Activated naive CD8-positive, alpha-beta T cell treated with anti-CD3 and anti-CD28 coated beads, Interleukin-2, amount 50 U/mL, for 24 hours (primary cell): ENCODE data around the gene RAB11A.
A peak's percentile ranks its signal among the peaks of the same experiment; 100 is the strongest.

ENCODE experiments used
- ATAC-seq: fragments of 150-1000 bp; cut with Tn5 transposase; one replicate; pipeline ENCODE4 v1.10.0; 2021
- DNase-seq: peaks from one replicate; pipeline ENCODE4 v3.0.0; 2021
- H3K27ac Mint-ChIP-seq: one replicate; pipeline ENCODE4 v1.8.0; 2021; ENCODE audit warnings: mild to moderate bottlenecking, mixed read lengths
- H3K27me3 Mint-ChIP-seq: one replicate; pipeline ENCODE4 v1.8.0; 2021; ENCODE audit warnings: mixed read lengths
- H3K36me3 Mint-ChIP-seq: one replicate; pipeline ENCODE4 v1.8.0; 2021; ENCODE audit warnings: low read depth, mixed read lengths
- H3K4me1 Mint-ChIP-seq: one replicate; pipeline ENCODE4 v1.8.0; 2021; ENCODE audit warnings: mixed read lengths
- H3K4me3 Mint-ChIP-seq: one replicate; pipeline ENCODE4 v1.8.0; 2021; ENCODE audit warnings: mild to moderate bottlenecking, moderate library complexity, mixed read lengths
- H3K9me3 Mint-ChIP-seq: one replicate; pipeline ENCODE4 v1.8.0; 2021; ENCODE audit warnings: mixed read lengths

The RAB11A gene

DNA sequence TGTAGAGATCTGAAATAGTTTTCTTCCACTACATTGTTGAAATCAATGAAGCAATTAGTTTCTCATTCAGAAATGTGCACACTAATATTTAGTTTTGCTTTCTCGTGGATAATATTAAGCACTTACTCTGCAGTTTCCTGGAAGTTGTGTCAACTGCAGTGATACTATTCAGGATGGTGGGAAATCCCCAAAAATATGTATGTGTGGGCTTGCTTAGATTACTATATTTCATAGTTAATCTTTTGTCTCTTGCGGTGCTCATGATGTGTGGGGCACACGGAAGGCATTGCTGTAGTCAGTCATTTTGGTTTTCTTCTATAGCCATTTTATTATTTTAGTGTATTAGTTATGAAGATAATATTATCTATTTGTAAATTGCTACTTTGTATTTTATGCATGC lies 19.7 kb downstream of the RAB11A start:
- Mint-ChIP-seq H3K4me3 (peak overlapping the region; percentile 34), H3K4me1 (peaks cover 81% of the 10 kb centered on the region), H3K27ac (peak overlapping the region; percentile 84), H3K27me3 (no peaks in the 10 kb centered on the region), H3K36me3 (peaks cover 57% of the 10 kb centered on the region), H3K9me3 (no peaks in the 10 kb centered on the region)
- DNase-seq (no peak), ATAC-seq (peak; percentile 78)

GRCh38 chr15:65893060-65893459 lies 23.8 kb downstream of the RAB11A start:
- Mint-ChIP-seq H3K9me3 (no peaks in the 10 kb centered on the region), H3K27ac (peak overlapping the region; percentile 37), H3K4me3 (no peak overlapping the region), H3K4me1 (peaks cover 48% of the 10 kb centered on the region), H3K27me3 (no peaks in the 10 kb centered on the region), H3K36me3 (peaks cover 32% of the 10 kb centered on the region)
- DNase-seq: no peak
- peak; percentile 39 for ATAC-seq

GRCh38 chr15:65896236-65896635 lies 26.9 kb downstream of the RAB11A start:
- H3K4me1 Mint-ChIP-seq: peaks cover 24% of the 10 kb centered on the region
- H3K4me3 Mint-ChIP-seq: no peak overlapping the region
- peaks cover 16% of the 10 kb centered on the region for H3K36me3 Mint-ChIP-seq
- H3K9me3 Mint-ChIP-seq: no peaks in the 10 kb centered on the region
- no peak overlapping the region for H3K27ac Mint-ChIP-seq
- ATAC-seq: no peak
- no peaks in the 10 kb centered on the region for H3K27me3 Mint-ChIP-seq
- DNase-seq: no peak

GRCh38 chr15:65900488-65900887 lies 31.2 kb downstream of the RAB11A start:
- H3K4me3 Mint-ChIP-seq: no peak overlapping the region
- ATAC-seq (no peak), DNase-seq (no peak)
- no peaks in the 10 kb centered on the region for H3K27me3 Mint-ChIP-seq
- H3K36me3 Mint-ChIP-seq: peaks cover 19% of the 10 kb centered on the region
- H3K27ac Mint-ChIP-seq: no peak overlapping the region
- no peaks in the 10 kb centered on the region for H3K9me3 Mint-ChIP-seq
- H3K4me1 Mint-ChIP-seq: peaks cover 19% of the 10 kb centered on the region

- ATAC-seq (no peak), DNase-seq (no peak)
- Mint-ChIP-seq H3K27me3 (no peaks in the 10 kb centered on the region), H3K9me3 (no peaks in the 10 kb centered on the region), H3K4me3 (no peak overlapping the region), H3K36me3 (peaks cover 19% of the 10 kb centered on the region), H3K27ac (no peak overlapping the region), H3K4me1 (peaks cover 18% of the 10 kb centered on the region)
These were observed 32.0 kb downstream of the RAB11A start for GRCh38 chr15:65901336-65901735.

- no peaks in the 10 kb centered on the region for H3K27me3 Mint-ChIP-seq
- DNase-seq (no peak), ATAC-seq (no peak)
- H3K4me3 Mint-ChIP-seq: no peak overlapping the region
- peaks cover 18% of the 10 kb centered on the region for H3K4me1 Mint-ChIP-seq
- peaks cover 20% of the 10 kb centered on the region for H3K36me3 Mint-ChIP-seq
- H3K27ac Mint-ChIP-seq: no peak overlapping the region
- H3K9me3 Mint-ChIP-seq: no peaks in the 10 kb centered on the region
These were observed 32.5 kb downstream of the RAB11A start for GRCh38 chr15:65901836-65902235.

GRCh38 chr15:65902373-65902772 lies 33.1 kb downstream of the RAB11A start:
- no peak overlapping the region for H3K4me3 Mint-ChIP-seq
- H3K27ac Mint-ChIP-seq: no peak overlapping the region
- DNase-seq (no peak), ATAC-seq (peak; percentile 72)
- peaks cover 18% of the 10 kb centered on the region for H3K4me1 Mint-ChIP-seq
- H3K36me3 Mint-ChIP-seq: peaks cover 23% of the 10 kb centered on the region
- no peaks in the 10 kb centered on the region for H3K9me3 Mint-ChIP-seq
- H3K27me3 Mint-ChIP-seq: no peaks in the 10 kb centered on the region

- DNase-seq: no peak
- Mint-ChIP-seq H3K4me3 (no peak overlapping the region), H3K27me3 (no peaks in the 10 kb centered on the region), H3K27ac (no peak overlapping the region), H3K9me3 (no peaks in the 10 kb centered on the region), H3K4me1 (peaks cover 18% of the 10 kb centered on the region), H3K36me3 (peaks cover 17% of the 10 kb centered on the region)
- no peak for ATAC-seq
These were observed 34.2 kb downstream of the RAB11A start for GRCh38 chr15:65903296-65904073.

DNA sequence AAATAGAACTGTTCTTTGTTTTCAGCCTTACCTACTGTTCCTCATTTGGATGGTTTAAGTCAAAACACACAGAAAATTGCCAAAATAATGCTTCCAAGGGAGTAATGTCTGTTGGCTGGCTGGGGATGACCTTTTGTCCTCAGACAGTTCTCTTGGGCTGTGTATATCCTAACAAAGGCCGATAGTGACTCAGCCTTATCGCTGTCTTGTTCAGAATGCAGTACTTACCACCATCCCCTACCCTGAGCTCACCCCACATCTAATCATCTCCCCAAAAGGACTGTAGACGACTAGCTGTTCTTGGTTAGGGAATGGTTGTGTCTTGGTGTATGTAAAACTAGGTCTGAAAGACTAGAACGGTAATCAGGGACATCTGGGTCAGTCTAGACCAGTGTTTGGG lies 35.0 kb downstream of the RAB11A start:
- Mint-ChIP-seq H3K4me3 (no peak overlapping the region), H3K4me1 (peaks cover 18% of the 10 kb centered on the region), H3K27ac (no peak overlapping the region), H3K36me3 (peaks cover 11% of the 10 kb centered on the region), H3K27me3 (no peaks in the 10 kb centered on the region), H3K9me3 (no peaks in the 10 kb centered on the region)
- no peak for DNase-seq
- ATAC-seq: no peak

- Mint-ChIP-seq H3K27ac (no peak overlapping the region), H3K27me3 (no peaks in the 10 kb centered on the region), H3K36me3 (peaks cover 10% of the 10 kb centered on the region), H3K4me1 (peaks cover 14% of the 10 kb centered on the region), H3K9me3 (no peaks in the 10 kb centered on the region), H3K4me3 (no peak overlapping the region)
- DNase-seq (no peak), ATAC-seq (no peak)
These were observed 37.1 kb downstream of the RAB11A start for GRCh38 chr15:65906396-65906795.

- no peak overlapping the region for H3K4me3 Mint-ChIP-seq
- no peak overlapping the region for H3K27ac Mint-ChIP-seq
- no peaks in the 10 kb centered on the region for H3K9me3 Mint-ChIP-seq
- H3K36me3 Mint-ChIP-seq: peaks cover 10% of the 10 kb centered on the region
- H3K4me1 Mint-ChIP-seq: peaks cover 6% of the 10 kb centered on the region
- H3K27me3 Mint-ChIP-seq: no peaks in the 10 kb centered on the region
- no peak for ATAC-seq
- no peak for DNase-seq
These were observed 38.4 kb downstream of the RAB11A start for GRCh38 chr15:65907661-65908060.

DNA sequence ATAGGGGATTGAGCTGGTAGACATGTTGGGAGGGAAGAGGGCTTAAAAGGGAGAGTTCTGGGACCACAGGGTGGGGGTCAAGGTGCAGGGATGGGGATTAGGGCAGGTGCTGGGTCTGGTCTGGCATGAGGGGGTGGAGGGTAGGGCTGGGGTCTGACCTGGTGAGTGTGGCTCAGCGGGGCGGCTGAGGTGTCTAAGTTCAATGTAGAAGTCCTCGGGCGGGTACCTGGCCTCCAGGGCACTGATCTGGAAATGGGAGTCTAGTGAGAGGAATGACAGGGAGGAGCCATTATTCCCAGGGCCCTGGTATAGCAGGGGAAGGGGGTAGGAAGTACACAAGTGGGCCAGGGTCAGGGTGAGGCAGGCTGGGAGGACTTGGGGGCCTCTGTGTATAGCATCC lies 39.6 kb downstream of the RAB11A start:
- Mint-ChIP-seq H3K4me1 (peaks cover 2% of the 10 kb centered on the region), H3K9me3 (no peaks in the 10 kb centered on the region), H3K4me3 (no peak overlapping the region), H3K27ac (no peak overlapping the region), H3K36me3 (peaks cover 7% of the 10 kb centered on the region), H3K27me3 (no peaks in the 10 kb centered on the region)
- DNase-seq: no peak
- ATAC-seq: no peak

- ATAC-seq (no peak), DNase-seq (no peak)
- no peak overlapping the region for H3K4me3 Mint-ChIP-seq
- H3K27me3 Mint-ChIP-seq: no peaks in the 10 kb centered on the region
- H3K9me3 Mint-ChIP-seq: no peaks in the 10 kb centered on the region
- H3K27ac Mint-ChIP-seq: no peak overlapping the region
- peaks cover 7% of the 10 kb centered on the region for H3K36me3 Mint-ChIP-seq
- H3K4me1 Mint-ChIP-seq: no peaks in the 10 kb centered on the region
These were observed 40.5 kb downstream of the RAB11A start for GRCh38 chr15:65909831-65910230.

- H3K4me1 Mint-ChIP-seq: no peaks in the 10 kb centered on the region
- H3K9me3 Mint-ChIP-seq: no peaks in the 10 kb centered on the region
- DNase-seq: no peak
- no peak for ATAC-seq
- peaks cover 4% of the 10 kb centered on the region for H3K36me3 Mint-ChIP-seq
- H3K27ac Mint-ChIP-seq: no peak overlapping the region
- H3K4me3 Mint-ChIP-seq: no peak overlapping the region
- no peaks in the 10 kb centered on the region for H3K27me3 Mint-ChIP-seq
These were observed 41.0 kb downstream of the RAB11A start for GRCh38 chr15:65910341-65910740.

DNA sequence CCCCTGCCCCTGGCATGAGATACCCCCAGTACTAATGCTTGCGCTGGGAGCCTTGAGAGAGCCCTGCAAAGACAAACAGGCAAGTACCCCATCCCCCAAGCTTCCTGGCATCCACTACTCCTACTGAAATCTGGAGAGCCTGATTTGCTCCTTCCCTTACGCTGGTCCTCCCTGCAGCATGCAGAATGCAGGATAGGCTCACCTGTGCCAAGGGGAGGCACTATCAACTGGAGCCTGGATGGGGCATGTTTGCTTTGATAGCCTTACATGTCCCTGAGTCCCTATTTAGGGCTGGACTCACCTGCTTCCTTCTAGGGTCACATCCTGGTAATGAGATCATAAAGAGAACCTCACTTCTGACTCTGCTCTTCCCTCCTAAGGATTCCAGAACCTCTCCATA lies 42.9 kb downstream of the RAB11A start:
- H3K4me3 Mint-ChIP-seq: no peak overlapping the region
- H3K36me3 Mint-ChIP-seq: no peaks in the 10 kb centered on the region
- no peaks in the 10 kb centered on the region for H3K27me3 Mint-ChIP-seq
- ATAC-seq (no peak), DNase-seq (no peak)
- peaks cover 14% of the 10 kb centered on the region for H3K4me1 Mint-ChIP-seq
- H3K9me3 Mint-ChIP-seq: no peaks in the 10 kb centered on the region
- no peak overlapping the region for H3K27ac Mint-ChIP-seq
